Measurements from ENCODE around the gene TPPP.

Gene TPPP

DNA sequence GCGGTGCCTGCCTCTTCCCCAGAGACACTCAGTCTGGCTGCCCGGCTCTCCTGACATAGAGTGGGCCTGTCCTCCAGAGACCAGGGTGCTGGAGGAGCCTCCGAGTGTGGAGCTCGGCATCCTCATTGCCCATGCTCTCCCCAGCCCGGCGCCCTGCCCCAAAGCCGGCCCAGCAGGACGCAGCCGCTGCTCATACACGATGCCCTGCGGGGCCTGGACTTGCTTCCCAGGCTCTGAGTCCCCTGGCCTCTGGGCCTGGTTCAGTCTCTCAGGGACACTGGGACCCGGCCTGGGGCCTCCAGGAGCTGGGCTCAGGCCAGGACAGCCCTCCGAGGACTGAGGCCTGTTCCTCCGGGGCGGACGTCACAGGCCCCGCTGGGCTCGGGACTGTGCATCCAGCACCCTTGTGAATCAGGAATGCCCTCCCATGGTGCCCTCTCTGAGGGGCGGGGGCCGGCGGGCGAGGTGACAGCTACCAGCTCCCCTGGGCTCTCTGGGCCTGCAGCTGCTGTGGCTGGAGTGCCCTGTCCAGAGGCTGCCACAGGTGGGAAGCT, 23.2 kb downstream of the TPPP start:
- DNase-seq (ENCODE audit: low read depth), result no peak
- TF ChIP-seq CTCF (IDR thresholded peaks at IDR 0.05; ENCODE audit: low read depth, low read length) (no peak), MAX (IDR thresholded peaks at IDR 0.05; ENCODE audit: low read depth, low read length) (no peak)

DNA sequence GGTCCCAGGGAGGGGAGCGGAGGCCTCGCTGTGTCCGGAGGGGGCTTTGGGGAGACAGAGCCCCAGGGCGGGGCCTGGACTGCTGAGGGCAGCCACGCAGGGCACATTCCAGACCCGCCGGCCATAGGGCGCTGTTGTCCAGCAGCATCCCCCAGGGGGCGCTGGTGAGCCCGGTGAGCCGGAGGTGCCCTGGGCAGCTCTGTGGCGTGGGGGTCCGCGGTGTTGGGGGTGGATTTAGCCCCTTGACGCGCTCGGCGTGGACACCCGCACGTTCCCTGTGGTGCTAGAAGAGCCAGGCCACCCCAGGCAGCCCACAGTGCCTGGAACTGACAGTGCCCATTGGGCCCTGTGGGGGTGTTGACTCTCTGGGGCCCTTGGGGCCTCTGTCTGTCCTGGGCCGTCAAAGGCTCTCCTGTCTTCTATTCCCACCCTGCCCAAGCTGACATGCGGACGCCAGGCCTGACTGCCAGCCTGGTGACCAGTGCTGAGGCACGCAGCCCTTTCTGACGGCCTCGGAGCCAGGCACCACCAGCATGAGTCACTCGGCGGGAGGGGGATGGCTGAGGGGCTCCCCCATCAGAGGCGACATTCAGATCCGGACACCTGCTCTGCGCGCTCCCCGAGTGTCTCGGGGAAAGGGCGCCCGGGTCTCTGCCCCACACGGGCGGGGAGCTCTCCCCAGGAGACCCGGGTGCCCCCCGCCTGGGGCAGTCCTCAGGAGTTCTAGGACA, 23.9 kb downstream of the TPPP start:
- TF ChIP-seq CTCF (IDR thresholded peaks at IDR 0.05; ENCODE audit: low read depth, low read length), result peak; percentile 75
- TF ChIP-seq MYC (IDR thresholded peaks at IDR 0.05; ENCODE audit: low read depth, low read length), result no peak
- DNase-seq (ENCODE audit: low read depth), result peak; percentile 27
- H3K4me3 ChIP-seq (ENCODE audit: low read depth, low read length), result no peak overlapping the region

More for the DNA sequence above, 23.2 kb downstream of the TPPP start:
- no peak overlapping the region for H3K4me3 ChIP-seq (ENCODE audit: low read depth, low read length)

DNA sequence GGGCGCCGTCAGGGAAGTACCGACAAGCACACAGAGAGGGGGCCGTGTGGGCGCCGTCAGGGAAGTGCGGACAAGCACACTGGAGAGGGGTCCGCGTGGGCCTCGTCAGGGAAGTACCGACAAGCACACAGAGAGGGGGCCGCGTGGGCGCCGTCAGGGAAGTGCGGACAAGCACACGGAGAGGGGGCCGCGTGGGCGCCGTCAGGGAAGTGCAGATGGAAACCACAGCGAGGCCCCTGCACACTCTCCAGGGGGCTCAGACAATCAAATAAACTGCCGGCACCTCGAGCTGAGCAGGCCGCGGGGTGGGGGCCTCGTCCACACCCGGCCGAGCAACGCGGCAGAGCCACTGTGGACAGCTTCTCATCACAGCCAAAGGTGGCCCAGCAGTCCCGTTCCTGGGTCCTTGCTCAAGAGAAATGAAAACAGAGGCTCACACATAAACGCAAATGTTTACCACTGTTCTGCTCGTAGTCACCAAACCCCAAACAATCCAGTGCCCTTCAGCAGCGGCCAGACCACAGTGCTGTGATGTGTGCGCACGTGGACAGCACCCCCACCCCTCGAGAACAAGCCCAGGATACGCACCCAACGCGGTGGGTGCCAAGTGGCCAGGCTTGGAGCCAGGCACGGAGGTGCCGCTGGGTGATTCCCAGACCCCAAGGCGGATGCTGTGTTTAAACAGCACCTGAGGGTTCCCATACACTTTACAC, 24.7 kb downstream of the TPPP start:
- no peak for DNase-seq (ENCODE audit: low read depth)
- TF ChIP-seq CTCF (IDR thresholded peaks at IDR 0.05; ENCODE audit: low read depth, low read length) (no peak), MYC (IDR thresholded peaks at IDR 0.05; ENCODE audit: low read depth, low read length) (no peak), MAX (IDR thresholded peaks at IDR 0.05; ENCODE audit: low read depth, low read length) (no peak), POLR2A (IDR thresholded peaks at IDR 0.05; ENCODE audit: extremely low read depth, insufficient read length) (no peak)
- no peak overlapping the region for H3K4me3 ChIP-seq (ENCODE audit: low read depth, low read length)

DNA sequence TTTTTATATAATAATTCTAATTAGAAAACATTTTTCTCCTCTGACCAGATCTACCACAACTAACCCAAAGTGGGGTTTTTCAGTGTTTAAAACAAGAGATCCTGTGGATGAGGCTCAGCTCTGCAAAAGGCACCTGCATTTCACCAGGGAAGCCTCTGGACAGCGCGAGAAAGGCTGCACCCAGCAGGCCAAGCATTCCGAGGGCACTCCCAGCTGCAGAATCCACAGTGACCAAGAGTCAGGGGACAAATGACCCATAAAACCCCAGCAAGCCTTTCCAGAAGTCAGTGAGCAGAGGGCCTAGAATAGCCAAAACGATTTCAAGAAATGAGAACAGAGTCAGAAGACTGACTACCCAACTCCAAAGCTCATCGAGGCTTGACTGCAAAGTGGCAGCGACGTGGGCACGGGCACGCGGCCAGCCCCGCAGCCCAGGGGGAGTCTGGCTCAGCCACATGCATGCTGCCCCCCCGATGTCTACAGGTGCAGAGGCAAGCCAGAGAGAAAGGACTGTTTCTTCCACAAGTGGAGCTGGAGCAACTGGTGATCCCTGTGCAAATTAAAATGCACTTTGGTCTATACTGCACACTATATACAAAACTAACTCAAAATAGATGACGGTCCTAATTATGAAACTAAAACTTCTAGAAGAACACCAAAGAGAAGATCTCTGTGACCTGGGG, 26.2 kb downstream of the TPPP start:
- no peak overlapping the region for H3K4me3 ChIP-seq (ENCODE audit: low read depth, low read length)
- no peak for DNase-seq (ENCODE audit: low read depth)
- TF ChIP-seq POLR2A (IDR thresholded peaks at IDR 0.05; ENCODE audit: extremely low read depth, insufficient read length) (no peak), MYC (IDR thresholded peaks at IDR 0.05; ENCODE audit: low read depth, low read length) (no peak), CTCF (IDR thresholded peaks at IDR 0.05; ENCODE audit: low read depth, low read length) (no peak), MAX (IDR thresholded peaks at IDR 0.05; ENCODE audit: low read depth, low read length) (no peak)

DNA sequence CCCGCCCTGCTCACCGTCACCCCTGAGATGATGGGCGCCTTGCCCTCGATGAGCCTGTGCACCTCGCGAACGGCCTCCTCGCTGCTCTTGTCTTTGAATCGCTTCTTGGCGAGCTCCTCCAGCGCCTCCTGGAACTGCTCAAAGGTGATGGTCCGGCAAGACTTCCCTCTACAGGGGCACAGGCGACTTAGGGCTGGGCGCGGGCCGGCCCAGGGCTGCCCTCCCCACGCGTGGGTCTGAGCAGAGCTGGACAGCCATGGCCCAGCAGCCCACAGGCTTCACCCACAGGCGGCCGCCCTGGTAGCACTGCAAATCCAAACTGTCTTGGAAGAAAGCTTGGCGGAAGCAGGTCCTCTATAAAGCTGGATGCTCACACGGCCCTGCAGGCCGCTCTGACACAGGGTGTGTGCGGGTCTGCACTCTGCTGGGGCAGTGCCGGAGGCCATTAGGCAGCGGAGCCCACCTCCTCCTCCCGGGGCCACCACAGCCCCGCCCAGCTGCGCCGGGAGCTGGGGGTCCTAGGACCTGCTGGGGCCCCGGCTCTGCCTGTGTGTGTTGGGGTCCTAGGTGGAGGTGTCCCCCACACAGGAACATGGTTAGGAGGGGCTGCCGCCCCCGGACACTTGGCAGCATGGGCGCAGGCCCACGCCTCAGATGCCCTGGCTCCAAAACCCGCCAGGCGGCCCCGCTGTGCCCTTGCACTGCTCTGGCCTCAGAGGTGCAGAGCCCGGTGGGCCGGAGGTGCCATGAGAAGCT, 27.0 kb downstream of the TPPP start:
- DNase-seq (ENCODE audit: low read depth), result no peak
- TF ChIP-seq CTCF (IDR thresholded peaks at IDR 0.05; ENCODE audit: low read depth, low read length) (no peak), MYC (IDR thresholded peaks at IDR 0.05; ENCODE audit: low read depth, low read length) (no peak), POLR2A (IDR thresholded peaks at IDR 0.05; ENCODE audit: extremely low read depth, insufficient read length) (no peak), MAX (IDR thresholded peaks at IDR 0.05; ENCODE audit: low read depth, low read length) (no peak)
- no peak overlapping the region for H3K4me3 ChIP-seq (ENCODE audit: low read depth, low read length)
